Spleen (tissue), 11 donors: ENCODE measurements around the gene EVA1B. TPM values are rescaled to one million over a fixed set of nuclear protein-coding genes. Genes with fewer than 3 reads are reported as not detected.
A peak's percentile ranks its signal among the peaks of the same experiment; 100 is the strongest.

Experiments used
- DNase-seq: peaks from one replicate; pipeline ENCODE4 v3.0.0-alpha.2; 2020
- H3K27ac ChIP-seq, 8 donors: fragments of 200-600 bp; sonication (generic) in 7 of 8; 1 replicate in 4 of 8; 2 replicates in 4 of 8; pipeline versions ENCODE4 v1.5.0 to v1.8.0; 2016 to 2021; ENCODE audit warnings: inconsistent platforms in 4 of 8, mild to moderate bottlenecking in 4 of 8, moderate library complexity in 1 of 8
- H3K27me3 ChIP-seq, 7 donors: fragments of 200-600 bp; sonication (generic) in 6 of 7; replicated peaks in 1 of 7; 1 replicate in 4 of 7; 2 replicates in 3 of 7; pipeline versions ENCODE4 v1.5.0 to v1.8.0; 2016 to 2021; ENCODE audit warnings: inconsistent platforms in 3 of 7, mild to moderate bottlenecking in 1 of 7
- H3K36me3 ChIP-seq, 6 donors: fragments of 200-600 bp; sonication (generic) in 5 of 6; 1 replicate in 4 of 6; 2 replicates in 2 of 6; pipeline versions ENCODE4 v1.5.0 to v1.8.0; 2016 to 2021; ENCODE audit warnings: inconsistent platforms in 2 of 6
- H3K4me1 ChIP-seq, 6 donors: fragments of 200-600 bp; sonication (generic) in 5 of 6; 1 replicate in 3 of 6; 2 replicates in 3 of 6; pipeline versions ENCODE4 v1.5.0 to v1.8.0; 2016 to 2021; ENCODE audit warnings: inconsistent platforms in 3 of 6
- H3K4me3 ChIP-seq, 8 donors: fragments of 200-600 bp; sonication (generic) in 7 of 8; 1 replicate in 4 of 8; 2 replicates in 4 of 8; pipeline versions ENCODE4 v1.5.0 to v1.8.0; 2016 to 2021; ENCODE audit warnings: inconsistent platforms in 4 of 8, mild to moderate bottlenecking in 4 of 8, moderate library complexity in 2 of 8
- H3K9me3 ChIP-seq, 8 donors: fragments of 200-600 bp; sonication (generic) in 7 of 8; 1 replicate in 4 of 8; 2 replicates in 4 of 8; pipeline versions ENCODE4 v1.5.0 to v1.8.0; 2016 to 2021; ENCODE audit warnings: inconsistent platforms in 4 of 8
- CTCF ChIP-seq, 11 experiments: fragments of 200-600 bp in 7 of 11; fragments of 450-650 bp in 4 of 11; sonication (generic) in 4 of 11; IDR thresholded peaks in 8 of 11; conservative IDR thresholded peaks in 3 of 11; 1 replicate in 7 of 11; 2 replicates in 4 of 11; pipeline versions ENCODE4 v1.4.0 to v1.8.0; 2016 to 2021; ENCODE audit warnings: antibody characterized with exemption in 11 of 11, inconsistent platforms in 4 of 11, mild to moderate bottlenecking in 1 of 11
- POLR2A ChIP-seq, 3 donors: fragments of 450-650 bp; IDR thresholded peaks; one replicate each; pipeline ENCODE4 v1.5.1; 2017; ENCODE audit warnings: antibody characterized with exemption in 3 of 3, mild to moderate bottlenecking in 1 of 3
- POLR2AphosphoS5 ChIP-seq, 3 donors: sonication (generic); formaldehyde crosslinking; IDR thresholded peaks; one replicate each; pipeline ENCODE4 v1.5.1; 2017; ENCODE audit warnings: antibody characterized with exemption in 3 of 3
- WGBS, 5 donors: extraction: QIAGEN DNeasy Blood & Tissue Kit in 3 of 5; methylation state at CpG; one replicate each; pipeline versions ENCODE4 v1.1.5 to v1.1.7; 2013 to 2018; 5-methylcytosine and 5-hydroxymethylcytosine counted together
- intact Hi-C: fragments of 100-400 bp; cut with DNase I; formaldehyde crosslinking; loops from one replicate; pipeline ENCODE4 v1.15.0; 2023; ENCODE audit warnings: low total_unique reads
- polyA plus RNA-seq, 3 donors: library from polyadenylated mRNA; stranded (reverse); fragments of 200-250 nt; gene quantifications; one replicate each; pipeline ENCODE4 v1.2.1, GENCODE V29; 2013
- total RNA-seq, 7 donors: library from RNA; depleted of rRNA in 3 of 7; stranded (reverse); fragments of >200 nt in 3 of 7; fragmentation: NEBNext Ultra II Directional in 4 of 7; extraction: Animal tissue kit (Norgen Biotek cat#: 25700) in 4 of 7; gene quantifications; one replicate each; pipeline versions ENCODE4 v1.1.0 to v1.2.1, GENCODE V29; 2016 to 2021
- donor health status: healthy with polysubstance abuse.
- donor health status: DM: no; HTN: no; CAD: no; lungs with moderate emphysema.
- donor health status: DM: no; HTN: no; CAD: no.
- donor health status: Bipolar disorder and iron deficiency.
- donor health status: healthy.
- donor health status: DM: no; HTN: no; CAD: no.
- donor health status: DM: yes; HTN: yes; CAD: no.

Gene EVA1B
- total and polyA plus RNA-seq, 10 donors = 17.2 to 77.4 (median 40.5) TPM

- TF ChIP-seq CTCF (IDR thresholded peaks at IDR 0.05 in 8 of 11, conservative IDR thresholded peaks at IDR 0.05 in 3 of 11) = no peak
- no peak for TF ChIP-seq POLR2AphosphoS5 (IDR thresholded peaks at IDR 0.05)
- no peak for TF ChIP-seq POLR2A (IDR thresholded peaks at IDR 0.05)
- Histone ChIP-seq H3K4me1 (peaks cover 16 to 47% (median 30%) of the 10 kb centered on the region in 6 donors), H3K9me3 (no peaks in the 10 kb centered on the region), H3K27ac (peak overlapping the region in 6 of 8 donors; percentile 67 to 87 (median 80)), H3K27me3 (no peaks in the 10 kb centered on the region), H3K36me3 (peaks cover 0 to 45% (median 35%) of the 10 kb centered on the region in 6 donors), H3K4me3 (peak overlapping the region in 5 of 8 donors; percentile 76 to 92 (median 82))
- no peak for DNase-seq
- WGBS, 5 donors = 71 to 90% (median 81%) methylated on average over 5 to 7 of the region's 7 CpGs
- intact Hi-C loops = no loop called here
Observed at GRCh38 chr1:36305915-36306209, 17.6 kb downstream of the EVA1B start.

- no peak overlapping the region for H3K4me3 ChIP-seq
- 65 to 76% (median 73%) methylated on average over 10 of the region's 10 CpGs for WGBS, 5 donors
Observed at GRCh38 chr1:36304970-36305914, 18.2 kb downstream of the EVA1B start.

GRCh38 chr1:36304521-36304920 is 18.9 kb downstream of the EVA1B start:
- no peak overlapping the region for H3K4me3 ChIP-seq
- WGBS, 5 donors = 36 to 53% (median 47%) methylated on average over 7 of the region's 7 CpGs
- H3K36me3 ChIP-seq = peaks cover 0 to 58% (median 44%) of the 10 kb centered on the region in 6 donors
- no peak for TF ChIP-seq CTCF (IDR thresholded peaks at IDR 0.05 in 8 of 11, conservative IDR thresholded peaks at IDR 0.05 in 3 of 11)
- no peak for TF ChIP-seq POLR2A (IDR thresholded peaks at IDR 0.05)
- no peak for TF ChIP-seq POLR2AphosphoS5 (IDR thresholded peaks at IDR 0.05)
- DNase-seq = no peak
- H3K27ac ChIP-seq = peak overlapping the region in 2 of 8 donors; percentile 2
- H3K27me3 ChIP-seq = no peaks in the 10 kb centered on the region
- intact Hi-C loops = no loop called here
- H3K4me1 ChIP-seq = peaks cover 16 to 58% (median 35%) of the 10 kb centered on the region in 6 donors
- H3K9me3 ChIP-seq = no peaks in the 10 kb centered on the region

More at GRCh38 chr1:36304970-36305914, 18.2 kb downstream of the EVA1B start:
- Histone ChIP-seq H3K27ac (peak overlapping the region in 5 of 8 donors; percentile 67 to 87 (median 83)), H3K36me3 (peaks cover 0 to 51% (median 40%) of the 10 kb centered on the region in 6 donors), H3K9me3 (no peaks in the 10 kb centered on the region), H3K4me1 (peaks cover 16 to 50% (median 32%) of the 10 kb centered on the region in 6 donors), H3K27me3 (no peaks in the 10 kb centered on the region)
- intact Hi-C loops = no loop called here
- no peak for DNase-seq
- TF ChIP-seq POLR2A (IDR thresholded peaks at IDR 0.05) (no peak), CTCF (IDR thresholded peaks at IDR 0.05 in 8 of 11, conservative IDR thresholded peaks at IDR 0.05 in 3 of 11) (no peak), POLR2AphosphoS5 (IDR thresholded peaks at IDR 0.05) (no peak)
